WTC11 (cell line): ENCODE measurements around the gene IPO13. TPM values are rescaled to one million over a fixed set of nuclear protein-coding genes. Genes with fewer than 3 reads are reported as not detected.

Experiments used
- ATAC-seq: fragments of 200-7000 bp; cut with Tn5 transposase; 2 replicates; pipeline ENCODE4 v1.10.0; 2021; ENCODE audit warnings: mild to moderate bottlenecking, moderate library complexity
- CTCF ChIA-PET: fragments of 300-600 bp; sonication (Branson Sonifier 250); formaldehyde crosslinking; loops from one replicate; lab custom pipeline; 2021; ENCODE audit warnings: antibody characterized with exemption; lab: Charles Lee
- POLR2A ChIA-PET: fragments of 350-600 bp; sonication (Branson Sonifier 250); formaldehyde crosslinking; loops from one replicate; lab custom pipeline; 2021; ENCODE audit warnings: antibody characterized with exemption; lab: Charles Lee
- DNase-seq: peaks from one replicate; pipeline ENCODE4 v3.0.0; 2021; ENCODE audit warnings: low spot score
- H3K27ac Mint-ChIP-seq: 2 replicates; pipeline ENCODE4 v1.8.0; 2021; ENCODE audit warnings: mixed read lengths
- H3K27me3 Mint-ChIP-seq: 2 replicates; pipeline ENCODE4 v1.8.0; 2021; ENCODE audit warnings: low read depth, mild to moderate bottlenecking, moderate library complexity, mixed read lengths
- H3K36me3 Mint-ChIP-seq: 2 replicates; pipeline ENCODE4 v1.8.0; 2021; ENCODE audit warnings: mixed read lengths
- H3K4me1 Mint-ChIP-seq: 2 replicates; pipeline ENCODE4 v1.8.0; 2022; ENCODE audit warnings: mixed read lengths
- H3K4me3 Mint-ChIP-seq: 2 replicates; pipeline ENCODE4 v1.8.0; 2021; ENCODE audit warnings: mild to moderate bottlenecking, moderate library complexity, mixed read lengths
- H3K9me3 Mint-ChIP-seq: 2 replicates; pipeline ENCODE4 v1.8.0; 2021; ENCODE audit warnings: mixed read lengths
- ATF1 ChIP-seq: sonication (generic); formaldehyde crosslinking; IDR thresholded peaks from 2 replicates; pipeline ENCODE4 v1.8.1; 2023; ENCODE audit warnings: mild to moderate bottlenecking, moderate library complexity, missing genetic modification reagents
- E2F5 ChIP-seq: sonication (generic); formaldehyde crosslinking; IDR thresholded peaks from 2 replicates; pipeline ENCODE4 v1.8.1; 2022; ENCODE audit warnings: mild to moderate bottlenecking, moderate library complexity, missing genetic modification reagents
- ESRRA ChIP-seq: sonication (generic); formaldehyde crosslinking; IDR thresholded peaks from 2 replicates; pipeline ENCODE4 v1.8.1; 2022; ENCODE audit warnings: mild to moderate bottlenecking, missing genetic modification reagents, borderline replicate concordance
- ETV6 ChIP-seq: sonication (generic); formaldehyde crosslinking; IDR thresholded peaks from 2 replicates; pipeline ENCODE4 v1.8.1; 2022; ENCODE audit warnings: mild to moderate bottlenecking, missing genetic modification reagents
- GABPB1 ChIP-seq: sonication (generic); formaldehyde crosslinking; IDR thresholded peaks from 2 replicates; pipeline ENCODE4 v1.8.1; 2023; ENCODE audit warnings: mild to moderate bottlenecking, missing genetic modification reagents
- IRF2 ChIP-seq: sonication (generic); formaldehyde crosslinking; IDR thresholded peaks from 2 replicates; pipeline ENCODE4 v1.8.0; 2022; ENCODE audit warnings: low read depth, missing genetic modification reagents, borderline replicate concordance
- JAZF1 ChIP-seq: fragments of 250-450 bp; sonication (Bioruptor Pico); IDR thresholded peaks from 2 replicates; pipeline ENCODE4 v1.9.0; 2021; ENCODE audit warnings: moderate library complexity, mild to moderate bottlenecking, inconsistent platforms
- MLX ChIP-seq: sonication (generic); formaldehyde crosslinking; IDR thresholded peaks from 2 replicates; pipeline ENCODE4 v1.8.1; 2023; ENCODE audit warnings: mild to moderate bottlenecking, missing genetic modification reagents, moderate library complexity
- NFE2L1 ChIP-seq: sonication (generic); formaldehyde crosslinking; IDR thresholded peaks from 2 replicates; pipeline ENCODE4 v1.8.1; 2023; ENCODE audit warnings: missing genetic modification reagents
- NR1H2 ChIP-seq: sonication (generic); formaldehyde crosslinking; IDR thresholded peaks from 2 replicates; pipeline ENCODE4 v1.9.0; 2021; ENCODE audit warnings: mild to moderate bottlenecking, moderate library complexity, missing genetic modification reagents
- NR3C1 ChIP-seq: sonication (generic); formaldehyde crosslinking; conservative IDR thresholded peaks from 2 replicates; pipeline ENCODE4 v1.8.1; 2023; ENCODE audit warnings: low read depth, mild to moderate bottlenecking, missing genetic modification reagents
- PRRX2 ChIP-seq: fragments of 250-450 bp; sonication (Bioruptor Pico); IDR thresholded peaks from 2 replicates; pipeline ENCODE4 v1.8.0; 2021; ENCODE audit warnings: mild to moderate bottlenecking
- SMAD3 ChIP-seq: sonication (generic); formaldehyde crosslinking; IDR thresholded peaks from 2 replicates; pipeline ENCODE4 v1.8.0; 2022; ENCODE audit warnings: missing genetic modification reagents, mild to moderate bottlenecking, borderline replicate concordance
- STAT6 ChIP-seq: sonication (generic); formaldehyde crosslinking; conservative IDR thresholded peaks from 2 replicates; pipeline ENCODE4 v1.8.1; 2023; ENCODE audit warnings: mild to moderate bottlenecking, low read depth, missing genetic modification reagents, moderate library complexity
- TP53 ChIP-seq: sonication (generic); formaldehyde crosslinking; IDR thresholded peaks from 2 replicates; pipeline ENCODE4 v1.8.1; 2023; ENCODE audit warnings: mild to moderate bottlenecking, missing genetic modification reagents
- ZNF219 ChIP-seq: sonication (generic); formaldehyde crosslinking; IDR thresholded peaks from 2 replicates; pipeline ENCODE4 v1.8.0; 2023; ENCODE audit warnings: missing genetic modification reagents, mild to moderate bottlenecking, borderline replicate concordance
- ZNF232 ChIP-seq: sonication (generic); formaldehyde crosslinking; IDR thresholded peaks from 2 replicates; pipeline ENCODE4 v1.8.0; 2022; ENCODE audit warnings: mild to moderate bottlenecking, missing genetic modification reagents
- total RNA-seq: library from RNA; stranded (reverse); gene quantifications from 3 replicates; pipeline ENCODE4 v1.2.3, GENCODE V29; 2021
- TF ChIP-seq, protein P1 (sequence below): sonication (generic); formaldehyde crosslinking; IDR thresholded peaks from 2 replicates; pipeline ENCODE4 v1.8.1; 2023; ENCODE audit warnings: mild to moderate bottlenecking, missing genetic modification reagents, moderate library complexity
- TF ChIP-seq, protein P2 (sequence below): fragments of 250-450 bp; sonication (Bioruptor Pico); conservative IDR thresholded peaks from 2 replicates; pipeline ENCODE4 v1.9.0; 2021; ENCODE audit warnings: mild to moderate bottlenecking
- TF ChIP-seq, protein P3 (sequence below): fragments of 250-450 bp; sonication (Bioruptor Pico); IDR thresholded peaks from 2 replicates; pipeline ENCODE4 v1.9.0; 2021; ENCODE audit warnings: mild to moderate bottlenecking

The IPO13 gene
- total RNA-seq, 1 experiment from 2014 or later: 24.2 TPM

DNA sequence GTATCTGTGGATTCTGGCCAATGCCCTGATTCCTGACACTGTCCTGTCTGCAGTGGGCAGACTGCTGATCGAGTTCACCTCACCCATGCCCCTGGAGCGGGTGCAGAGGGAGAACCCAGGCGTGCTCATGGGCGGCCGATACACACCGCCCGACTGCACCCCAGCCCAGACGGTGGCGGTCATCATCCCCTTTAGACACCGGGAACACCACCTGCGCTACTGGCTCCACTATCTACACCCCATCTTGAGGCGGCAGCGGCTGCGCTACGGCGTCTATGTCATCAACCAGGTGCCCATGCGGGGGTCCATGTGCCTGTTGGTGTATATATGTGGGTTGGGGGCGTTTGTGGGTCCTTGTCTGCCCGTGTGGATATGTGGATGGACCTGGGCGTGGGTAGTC is 34.9 kb downstream of the IPO13 start:
- ChIA-PET CTCF (no interaction called here), POLR2A (no interaction called here)
- H3K4me3 Mint-ChIP-seq: no peak overlapping the region

GRCh38 chr1:43982241-43982640 is 35.5 kb downstream of the IPO13 start:
- H3K36me3 Mint-ChIP-seq: peaks cover 18% of the 10 kb centered on the region
- ATAC-seq: no peak
- DNase-seq: no peak
- no peak overlapping the region for H3K27ac Mint-ChIP-seq
- no peaks in the 10 kb centered on the region; the same call in 1 of the 2 replicates for H3K27me3 Mint-ChIP-seq
- CTCF ChIA-PET: no interaction called here
- POLR2A ChIA-PET: no interaction called here
- no peaks in the 10 kb centered on the region for H3K9me3 Mint-ChIP-seq
- H3K4me3 Mint-ChIP-seq: no peak overlapping the region
- peaks cover 20% of the 10 kb centered on the region for H3K4me1 Mint-ChIP-seq
- TF ChIP-seq NR3C1 (CRISPR knock-in tag) (no peak), STAT6 (CRISPR knock-in tag) (no peak), E2F5 (CRISPR knock-in tag) (no peak), ZNF232 (no peak), GABPB1 (no peak), TP53 (CRISPR knock-in tag) (no peak), SMAD3 (no peak), ESRRA (CRISPR knock-in tag) (no peak)

More for the DNA sequence above, 34.9 kb downstream of the IPO13 start:
- no peak for TF ChIP-seq ZNF219
- TF ChIP-seq NR1H2: no peak
- TF ChIP-seq STAT6 (CRISPR knock-in tag): no peak
- no peak for TF ChIP-seq JAZF1 (CRISPR knock-in tag)
- TF ChIP-seq, protein P1, sequence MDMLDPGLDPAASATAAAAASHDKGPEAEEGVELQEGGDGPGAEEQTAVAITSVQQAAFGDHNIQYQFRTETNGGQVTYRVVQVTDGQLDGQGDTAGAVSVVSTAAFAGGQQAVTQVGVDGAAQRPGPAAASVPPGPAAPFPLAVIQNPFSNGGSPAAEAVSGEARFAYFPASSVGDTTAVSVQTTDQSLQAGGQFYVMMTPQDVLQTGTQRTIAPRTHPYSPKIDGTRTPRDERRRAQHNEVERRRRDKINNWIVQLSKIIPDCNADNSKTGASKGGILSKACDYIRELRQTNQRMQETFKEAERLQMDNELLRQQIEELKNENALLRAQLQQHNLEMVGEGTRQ: no peak
- TF ChIP-seq, protein P2, sequence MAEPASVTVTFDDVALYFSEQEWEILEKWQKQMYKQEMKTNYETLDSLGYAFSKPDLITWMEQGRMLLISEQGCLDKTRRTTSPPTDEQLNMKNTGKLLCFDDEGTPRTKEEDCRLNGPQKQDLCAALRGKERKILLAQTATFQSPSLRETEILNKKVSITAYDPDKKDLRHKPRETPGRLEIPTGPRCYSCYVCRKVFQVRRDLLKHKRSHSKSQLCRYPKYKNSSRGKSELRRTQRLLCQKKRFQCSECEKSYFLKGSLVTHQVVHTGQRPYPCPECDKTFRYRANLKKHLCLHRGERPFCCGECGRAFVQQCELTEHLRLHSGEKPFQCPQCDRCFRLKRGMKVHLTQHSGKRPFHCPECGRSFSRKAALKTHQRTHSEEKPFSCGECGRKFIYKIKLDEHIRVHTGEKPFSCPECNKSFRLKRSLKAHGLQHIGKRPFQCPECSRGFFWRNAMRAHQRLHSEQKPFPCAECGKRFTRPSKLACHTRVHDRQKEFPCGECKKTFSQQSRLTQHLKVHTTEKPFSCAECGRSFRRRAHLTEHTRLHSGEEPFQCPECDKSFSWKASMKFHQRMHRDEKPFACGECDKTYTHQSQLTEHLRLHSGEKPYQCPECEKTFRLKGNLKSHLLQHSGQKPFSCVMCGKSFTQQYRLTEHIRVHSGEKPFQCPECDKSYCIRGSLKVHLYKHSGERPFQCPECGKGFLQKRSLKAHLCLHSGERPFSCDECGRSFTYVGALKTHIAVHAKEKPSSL (CRISPR knock-in tag): no peak
- TF ChIP-seq TP53 (CRISPR knock-in tag): no peak
- no peak for TF ChIP-seq MLX
- no peak for TF ChIP-seq ETV6 (CRISPR knock-in tag)
- TF ChIP-seq, protein P3, sequence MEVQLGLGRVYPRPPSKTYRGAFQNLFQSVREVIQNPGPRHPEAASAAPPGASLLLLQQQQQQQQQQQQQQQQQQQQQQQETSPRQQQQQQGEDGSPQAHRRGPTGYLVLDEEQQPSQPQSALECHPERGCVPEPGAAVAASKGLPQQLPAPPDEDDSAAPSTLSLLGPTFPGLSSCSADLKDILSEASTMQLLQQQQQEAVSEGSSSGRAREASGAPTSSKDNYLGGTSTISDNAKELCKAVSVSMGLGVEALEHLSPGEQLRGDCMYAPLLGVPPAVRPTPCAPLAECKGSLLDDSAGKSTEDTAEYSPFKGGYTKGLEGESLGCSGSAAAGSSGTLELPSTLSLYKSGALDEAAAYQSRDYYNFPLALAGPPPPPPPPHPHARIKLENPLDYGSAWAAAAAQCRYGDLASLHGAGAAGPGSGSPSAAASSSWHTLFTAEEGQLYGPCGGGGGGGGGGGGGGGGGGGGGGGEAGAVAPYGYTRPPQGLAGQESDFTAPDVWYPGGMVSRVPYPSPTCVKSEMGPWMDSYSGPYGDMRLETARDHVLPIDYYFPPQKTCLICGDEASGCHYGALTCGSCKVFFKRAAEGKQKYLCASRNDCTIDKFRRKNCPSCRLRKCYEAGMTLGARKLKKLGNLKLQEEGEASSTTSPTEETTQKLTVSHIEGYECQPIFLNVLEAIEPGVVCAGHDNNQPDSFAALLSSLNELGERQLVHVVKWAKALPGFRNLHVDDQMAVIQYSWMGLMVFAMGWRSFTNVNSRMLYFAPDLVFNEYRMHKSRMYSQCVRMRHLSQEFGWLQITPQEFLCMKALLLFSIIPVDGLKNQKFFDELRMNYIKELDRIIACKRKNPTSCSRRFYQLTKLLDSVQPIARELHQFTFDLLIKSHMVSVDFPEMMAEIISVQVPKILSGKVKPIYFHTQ (CRISPR knock-in tag): no peak
- no peak for TF ChIP-seq NFE2L1 (CRISPR knock-in tag)
- no peak for TF ChIP-seq ATF1 (CRISPR knock-in tag)
- no peak for TF ChIP-seq IRF2 (CRISPR knock-in tag)
- TF ChIP-seq PRRX2 (CRISPR knock-in tag): no peak
- peaks cover 24% of the 10 kb centered on the region for H3K36me3 Mint-ChIP-seq
- H3K27me3 Mint-ChIP-seq: no peaks in the 10 kb centered on the region; the same call in 1 of the 2 replicates
- no peaks in the 10 kb centered on the region for H3K9me3 Mint-ChIP-seq
- peaks cover 24% of the 10 kb centered on the region for H3K4me1 Mint-ChIP-seq
- no peak for DNase-seq
- H3K27ac Mint-ChIP-seq: no peak overlapping the region
- no peak for ATAC-seq
